ENCODE measurements around the gene EHMT1. TPM values are rescaled to one million over a fixed set of nuclear protein-coding genes. Genes with fewer than 3 reads are reported as not detected.

EHMT1 gene
- total and polyA plus RNA-seq, 2 donors from 2014 or later: 15.8 to 92.9 TPM

DNA sequence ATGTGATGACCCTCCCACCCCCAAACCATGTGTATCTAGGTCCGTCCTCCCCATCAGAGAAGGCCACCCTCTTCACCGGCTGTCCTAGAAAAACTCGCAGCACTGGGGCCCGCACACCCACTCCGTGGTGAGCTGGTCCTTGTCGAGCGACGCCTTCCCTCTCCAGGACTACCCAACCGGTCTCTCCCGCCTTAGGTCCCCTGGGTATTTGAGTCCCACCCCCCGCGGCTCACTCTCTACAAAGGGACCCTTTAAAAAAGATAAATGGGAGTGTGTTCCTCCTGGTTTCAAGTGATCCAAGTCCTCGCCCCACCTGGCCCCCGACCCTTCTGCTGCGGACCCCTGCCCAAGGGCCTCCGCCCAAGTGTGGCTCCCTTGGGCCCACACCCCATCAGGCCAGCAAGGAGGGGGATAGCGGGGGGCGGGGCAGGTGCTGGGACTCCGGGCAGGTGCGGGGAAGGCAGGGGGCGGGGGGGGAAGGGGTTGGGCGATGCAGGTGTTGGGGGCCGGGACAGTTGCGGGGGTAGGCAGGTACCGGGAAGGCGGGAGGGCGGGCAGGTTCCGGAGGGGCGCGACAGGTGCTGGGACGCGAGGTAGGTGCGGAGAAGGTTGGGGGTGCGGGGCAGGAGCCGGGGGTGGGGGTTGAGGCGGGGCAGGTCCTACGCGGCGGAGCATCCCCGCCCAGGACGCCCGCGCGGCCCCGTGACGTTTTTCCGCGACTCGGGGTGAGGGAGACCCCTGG is 14.3 kb upstream of the EHMT1 start:
- no peaks in the 10 kb centered on the region for H3K9me3 ChIP-seq (ENCODE audit: control insufficient read depth in 2 of 3, insufficient read depth in 1 of 3, low read length in 3 of 3)
- no peak overlapping the region for H3K4me3 ChIP-seq (ENCODE audit: low read length in 3 of 3)
- no peaks in the 10 kb centered on the region for H3K27me3 ChIP-seq (ENCODE audit: control insufficient read depth, insufficient read depth, low read length)
- DNase-seq (peak in 2 of 5 donors; percentile 17 to 54), FAIRE-seq (no peak)
- H3K36me3 ChIP-seq (ENCODE audit: control insufficient read depth in 2 of 3, insufficient read depth in 3 of 3, low read length in 3 of 3): no peaks in the 10 kb centered on the region
- no peak for TF ChIP-seq CTCF (IDR thresholded peaks at IDR 0.05; ENCODE audit: borderline replicate concordance, extremely low read depth, insufficient read depth)
- H3K4me1 ChIP-seq (ENCODE audit: control insufficient read depth in 2 of 3, insufficient read depth in 2 of 3, low read depth in 1 of 3, low read length in 3 of 3): peaks cover 0 to 16% (median 13%) of the 10 kb centered on the region in 3 donors
- no peak overlapping the region for H3K9ac ChIP-seq (ENCODE audit: low read length in 3 of 3)
- H3K27ac ChIP-seq (ENCODE audit: low read depth in 2 of 2, low read length in 2 of 2): no peak overlapping the region
- intact Hi-C loops (cut with DNase I): no loop called here

DNA sequence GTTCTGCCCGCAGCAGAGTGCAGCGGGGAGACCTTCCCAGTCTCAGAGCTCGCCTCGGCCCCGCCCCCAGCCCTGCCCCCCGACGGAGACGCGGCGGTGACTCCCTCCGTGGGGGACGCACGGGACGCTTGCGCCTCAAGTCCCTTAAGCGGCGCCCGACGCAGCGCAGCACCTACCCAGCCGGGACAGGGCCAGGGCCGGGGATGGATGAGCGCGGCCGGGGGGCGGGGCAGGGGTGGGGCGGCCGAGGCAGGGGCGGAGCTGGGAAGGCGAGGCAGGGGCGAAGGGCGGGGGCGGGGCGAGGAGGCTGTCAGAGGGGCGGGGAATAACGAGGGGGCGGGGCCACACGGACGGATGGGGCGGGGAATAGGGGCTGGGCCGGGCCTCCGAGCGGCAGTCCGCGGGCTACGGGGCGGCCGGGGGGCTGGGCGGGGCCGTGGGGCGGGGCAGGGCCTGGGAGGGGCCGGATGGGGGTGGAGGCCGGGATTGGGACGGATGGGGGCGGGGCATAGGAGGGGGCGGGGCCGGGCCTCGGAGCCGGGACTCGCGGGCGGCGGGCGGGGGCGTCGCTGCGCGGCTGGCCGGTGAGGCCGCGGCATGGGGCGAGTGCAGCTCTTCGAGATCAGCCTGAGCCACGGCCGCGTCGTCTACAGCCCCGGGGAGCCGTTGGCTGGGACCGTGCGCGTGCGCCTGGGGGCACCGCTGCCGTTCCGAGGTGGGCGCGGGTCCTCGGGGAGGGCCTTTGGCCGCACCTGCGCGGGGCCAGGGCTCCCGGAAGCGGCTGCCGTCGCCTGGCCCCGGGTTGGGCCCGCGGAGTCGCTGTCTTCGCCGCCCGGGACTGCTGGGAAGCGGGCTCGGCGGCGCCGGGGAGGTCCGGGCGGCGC is 13.4 kb upstream of the EHMT1 start, which contains the start of gene ARRDC1:
Gene ARRDC1 (plus strand): TSS at position 566 of the 884 bp plus-strand sequence. CDS start 32 bp downstream, at position 598.
- intact Hi-C loops (cut with DNase I): no loop called here
- Histone ChIP-seq H3K4me3 (ENCODE audit: low read length in 3 of 3) (peak within 1 kb of the TSS; percentile 26 to 63 (median 61)), H3K4me1 (ENCODE audit: control insufficient read depth in 2 of 3, insufficient read depth in 2 of 3, low read depth in 1 of 3, low read length in 3 of 3) (peaks cover 0 to 16% (median 13%) of the 10 kb centered on the region in 3 donors), H3K27ac (ENCODE audit: low read depth in 2 of 2, low read length in 2 of 2) (peak within 1 kb of the TSS; percentile 65 to 71), H3K9me3 (ENCODE audit: control insufficient read depth in 2 of 3, insufficient read depth in 1 of 3, low read length in 3 of 3) (no peaks in the 10 kb centered on the region), H3K9ac (ENCODE audit: low read length in 3 of 3) (peak within 1 kb of the TSS in 2 of 3 donors; percentile 41 to 58), H3K27me3 (ENCODE audit: control insufficient read depth, insufficient read depth, low read length) (no peaks in the 10 kb centered on the region), H3K36me3 (ENCODE audit: control insufficient read depth in 2 of 3, insufficient read depth in 3 of 3, low read length in 3 of 3) (no peaks in the 10 kb centered on the region)
- TF ChIP-seq CTCF (IDR thresholded peaks at IDR 0.05; ENCODE audit: borderline replicate concordance, extremely low read depth, insufficient read depth): no peak
- FAIRE-seq: no peak
- peak; percentile 95 to 99 (median 98) for DNase-seq

DNA sequence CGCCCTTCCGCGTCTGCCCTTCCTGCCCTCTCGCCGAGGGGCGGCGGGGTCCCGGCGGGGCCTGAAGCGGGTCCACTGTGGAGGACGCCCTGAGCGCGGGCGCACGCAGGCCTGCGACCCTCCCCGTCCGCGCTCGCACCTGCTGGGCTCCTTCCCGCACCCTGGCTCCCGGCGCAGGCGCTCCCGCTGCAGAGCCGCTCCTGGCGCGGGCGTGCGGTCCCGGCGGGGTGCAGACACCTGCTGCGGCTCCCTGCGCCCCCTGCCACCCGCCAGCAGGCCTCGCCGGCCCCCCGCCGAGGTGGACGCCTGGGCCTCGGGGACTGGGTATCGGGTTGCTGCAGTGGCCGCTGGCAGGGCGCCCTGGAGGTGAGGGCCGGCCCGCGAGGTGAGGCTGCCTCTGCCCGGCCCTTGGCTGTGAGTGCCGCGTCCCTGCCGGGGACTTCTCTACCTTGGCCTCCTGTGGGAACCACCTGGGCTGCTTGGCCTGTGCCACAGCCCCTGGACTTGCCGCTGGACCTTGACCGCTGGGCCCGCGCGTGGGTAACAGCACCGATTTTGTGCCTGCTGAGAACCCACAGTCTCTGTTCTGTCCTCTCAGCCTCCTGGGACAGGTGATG is 12.7 kb upstream of the EHMT1 start:
- Histone ChIP-seq H3K9ac (ENCODE audit: low read length in 3 of 3) (peak overlapping the region in 2 of 3 donors; percentile 41 to 58), H3K27ac (ENCODE audit: low read depth in 2 of 2, low read length in 2 of 2) (peak overlapping the region in 1 of 2 donors; percentile 71), H3K4me1 (ENCODE audit: control insufficient read depth in 2 of 3, insufficient read depth in 2 of 3, low read depth in 1 of 3, low read length in 3 of 3) (peaks cover 0 to 16% (median 13%) of the 10 kb centered on the region in 3 donors), H3K27me3 (ENCODE audit: control insufficient read depth, insufficient read depth, low read length) (no peaks in the 10 kb centered on the region), H3K36me3 (ENCODE audit: control insufficient read depth in 2 of 3, insufficient read depth in 3 of 3, low read length in 3 of 3) (no peaks in the 10 kb centered on the region), H3K4me3 (ENCODE audit: low read length in 3 of 3) (peak overlapping the region in 2 of 3 donors; percentile 61 to 63), H3K9me3 (ENCODE audit: control insufficient read depth in 2 of 3, insufficient read depth in 1 of 3, low read length in 3 of 3) (no peaks in the 10 kb centered on the region)
- peak in 4 of 5 donors; percentile 22 to 84 (median 66) for DNase-seq
- TF ChIP-seq CTCF (IDR thresholded peaks at IDR 0.05; ENCODE audit: borderline replicate concordance, extremely low read depth, insufficient read depth): no peak
- intact Hi-C loops (cut with DNase I): no loop called here
- no peak for FAIRE-seq

Data from kidney (tissue), 14 donors.